ENCODE results near the gene DMAP1. TPM values are rescaled to one million over a fixed set of nuclear protein-coding genes. Genes with fewer than 3 reads are reported as not detected.

The DMAP1 gene
- total RNA-seq, 4 donors from 2014 or later = 43.9 to 68.8 (median 48.3) TPM

GRCh38 chr1:44251486-44251885 lies 38.2 kb downstream of the DMAP1 start:
- intact Hi-C loops (cut with DNase I) = no loop called here
- no peak overlapping the region for H3K27ac ChIP-seq
- no peaks in the 10 kb centered on the region for H3K36me3 ChIP-seq
- no peak for TF ChIP-seq POLR2A (IDR thresholded peaks at IDR 0.05)
- no peak for TF ChIP-seq CTCF (IDR thresholded peaks at IDR 0.05)
- no peak for DNase-seq
- H3K27me3 ChIP-seq = no peaks in the 10 kb centered on the region
- H3K4me3 ChIP-seq (replicated peaks in 1 of 3) = no peak overlapping the region
- H3K4me1 ChIP-seq = no peaks in the 10 kb centered on the region
- no peaks in the 10 kb centered on the region for H3K9me3 ChIP-seq
- 94 to 100% methylated on average over 1 of the region's 1 CpG for WGBS, 2 donors

DNA sequence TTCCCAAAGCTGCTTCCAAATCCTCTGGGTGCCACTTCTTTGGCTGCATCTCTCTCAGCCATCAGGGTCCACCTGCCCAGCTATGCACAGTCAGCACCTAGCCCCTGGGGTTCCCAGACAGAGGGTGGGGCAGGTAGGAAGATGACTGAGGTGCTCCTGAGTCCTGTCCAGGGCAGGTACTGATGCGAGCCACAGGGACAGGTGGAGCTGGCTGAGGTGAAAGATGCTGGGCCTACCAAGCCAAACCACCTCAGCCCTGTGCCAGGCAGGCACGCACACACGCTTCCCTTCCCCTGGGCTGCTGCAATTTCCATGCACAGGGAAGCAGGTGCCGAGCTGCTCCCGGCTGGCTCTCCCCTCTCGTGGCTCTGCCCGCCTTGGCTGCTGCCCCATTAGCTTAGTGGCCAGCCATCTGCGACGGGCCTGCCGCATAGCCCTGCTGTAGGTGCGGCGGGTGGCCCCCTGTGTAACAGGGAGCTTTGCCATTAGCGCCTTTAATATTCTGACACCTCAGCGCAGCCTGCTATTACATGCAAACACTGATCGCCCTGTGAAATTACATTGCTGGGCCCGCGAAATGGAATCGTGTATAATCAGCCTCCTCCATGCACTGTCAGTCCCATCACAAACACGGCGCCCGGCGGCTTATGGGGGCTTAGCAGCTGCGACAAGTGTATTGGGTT lies 38.9 kb downstream of the DMAP1 start:
- H3K4me3 ChIP-seq (replicated peaks in 1 of 3) = no peak overlapping the region
- no peak for DNase-seq
- H3K27ac ChIP-seq = no peak overlapping the region
- H3K9me3 ChIP-seq = no peaks in the 10 kb centered on the region
- TF ChIP-seq CTCF (IDR thresholded peaks at IDR 0.05) = no peak
- no peak for TF ChIP-seq POLR2A (IDR thresholded peaks at IDR 0.05)
- H3K27me3 ChIP-seq = no peaks in the 10 kb centered on the region
- no peaks in the 10 kb centered on the region for H3K4me1 ChIP-seq
- intact Hi-C loops (cut with DNase I) = no loop called here
- no peaks in the 10 kb centered on the region for H3K36me3 ChIP-seq
- 89 to 97% methylated on average over 21 to 22 of the region's 23 CpGs for WGBS, 2 donors

DNA sequence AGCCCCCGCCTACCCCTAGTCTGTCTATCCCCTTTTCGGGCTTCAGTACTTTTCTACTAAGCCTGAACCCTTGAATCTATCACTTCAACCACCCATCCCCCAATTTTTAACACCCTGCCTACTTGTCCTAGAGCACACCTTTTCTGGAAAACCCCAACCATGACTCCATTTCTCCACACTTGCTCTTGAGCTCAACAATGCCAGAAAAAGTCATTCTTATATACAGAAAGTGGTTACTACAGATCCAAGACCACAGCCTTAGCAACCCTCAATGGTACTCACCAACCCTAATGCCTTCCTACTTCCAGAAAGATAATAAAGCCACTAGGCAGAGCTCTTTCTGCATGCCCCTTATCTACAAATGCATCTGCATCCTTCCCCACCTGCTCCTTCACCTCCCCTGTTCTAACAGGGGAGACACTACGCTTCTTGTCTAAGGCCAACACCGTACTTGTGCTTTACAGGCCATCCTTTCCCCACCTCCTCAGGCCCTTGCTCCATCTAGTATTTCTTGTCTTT lies 41.2 kb downstream of the DMAP1 start:
- Histone ChIP-seq H3K27ac (no peak overlapping the region), H3K27me3 (no peaks in the 10 kb centered on the region), H3K36me3 (no peaks in the 10 kb centered on the region), H3K9me3 (no peaks in the 10 kb centered on the region), H3K4me1 (no peaks in the 10 kb centered on the region), H3K4me3 (replicated peaks in 1 of 3) (no peak overlapping the region)
- no peak for TF ChIP-seq POLR2A (IDR thresholded peaks at IDR 0.05)
- no peak for TF ChIP-seq CTCF (IDR thresholded peaks at IDR 0.05)
- DNase-seq = no peak
- intact Hi-C loops (cut with DNase I) = no loop called here
- WGBS, 2 donors = 94 to 98% methylated on average over 4 of the region's 4 CpGs

GRCh38 chr1:44256762-44257554 lies 43.7 kb downstream of the DMAP1 start:
- H3K4me1 ChIP-seq = no peaks in the 10 kb centered on the region
- H3K9me3 ChIP-seq = no peaks in the 10 kb centered on the region
- 76 to 84% methylated on average over 10 of the region's 10 CpGs for WGBS, 2 donors
- no peaks in the 10 kb centered on the region for H3K36me3 ChIP-seq
- no peak for TF ChIP-seq POLR2A (IDR thresholded peaks at IDR 0.05)
- no peak for TF ChIP-seq CTCF (IDR thresholded peaks at IDR 0.05)
- no peaks in the 10 kb centered on the region for H3K27me3 ChIP-seq
- no peak for DNase-seq
- intact Hi-C loops (cut with DNase I) = no loop called here
- no peak overlapping the region for H3K4me3 ChIP-seq (replicated peaks in 1 of 3)
- H3K27ac ChIP-seq = no peak overlapping the region

GRCh38 chr1:44259090-44259489 lies 45.8 kb downstream of the DMAP1 start:
- Histone ChIP-seq H3K9me3 (no peaks in the 10 kb centered on the region), H3K27ac (no peak overlapping the region)

More at GRCh38 chr1:44259090-44259489, 45.8 kb downstream of the DMAP1 start:
- Histone ChIP-seq H3K36me3 (no peaks in the 10 kb centered on the region), H3K4me1 (no peaks in the 10 kb centered on the region), H3K27me3 (no peaks in the 10 kb centered on the region), H3K4me3 (replicated peaks in 1 of 3) (no peak overlapping the region)
- DNase-seq = peak; percentile 15 to 28
- intact Hi-C loops (cut with DNase I) = no loop called here
- TF ChIP-seq CTCF (IDR thresholded peaks at IDR 0.05) (no peak), POLR2A (IDR thresholded peaks at IDR 0.05) (no peak)
- 78 to 79% methylated on average over 2 of the region's 2 CpGs for WGBS, 2 donors
